HG03025 (cell line): ENCODE measurements around the gene EID1.
"Not testable (repeated sequence)": the region's sequence is repeated elsewhere in the genome, so short reads cannot be mapped to it uniquely, and the experiment has no call there.

Experiments used
- ATAC-seq: cut with Tn5 transposase; IDR thresholded peaks from one replicate; pipeline ENCODE4 v1.9.1; 2021; ENCODE audit warnings: mild to moderate bottlenecking, moderate library complexity; ENCODE audit not compliant: unreplicated experiment, low FRiP score

The EID1 gene

GRCh38 chr15:48905216-48905615 is 27.3 kb downstream of the EID1 start:
- ATAC-seq, result no peak

GRCh38 chr15:48905847-48906246 is 27.9 kb downstream of the EID1 start:
- ATAC-seq, result no peak

GRCh38 chr15:48909313-48909712 is 31.4 kb downstream of the EID1 start:
- ATAC-seq, result not testable (repeated sequence)

GRCh38 chr15:48910554-48910953 is 32.6 kb downstream of the EID1 start:
- not testable (repeated sequence) for ATAC-seq

- ATAC-seq, result no peak
Measured at GRCh38 chr15:48913141-48913540, 35.2 kb downstream of the EID1 start.

- ATAC-seq, result no peak
Measured at GRCh38 chr15:48914717-48915116, 36.8 kb downstream of the EID1 start.

- ATAC-seq, result no peak
Measured at GRCh38 chr15:48915861-48916260, 37.9 kb downstream of the EID1 start.

GRCh38 chr15:48916721-48917120 is 38.8 kb downstream of the EID1 start:
- ATAC-seq, result no peak

GRCh38 chr15:48922046-48922445 is 44.1 kb downstream of the EID1 start:
- no peak for ATAC-seq

- ATAC-seq, result no peak
Measured at GRCh38 chr15:48924528-48925393, 46.8 kb downstream of the EID1 start.

GRCh38 chr15:48925714-48926223 is 47.8 kb downstream of the EID1 start:
- no peak for ATAC-seq

- no peak for ATAC-seq
Measured at GRCh38 chr15:48928877-48929538, 51.1 kb downstream of the EID1 start.

GRCh38 chr15:48929661-48930060 is 51.7 kb downstream of the EID1 start:
- no peak for ATAC-seq
